Hematopoietic multipotent progenitor cell treated with erythropoietin and hydrocortisone succinate and interleukin-3 and kit ligand, for 8 days (in vitro differentiated cells): ENCODE measurements around the gene FREM3.
A peak's percentile ranks its signal among the peaks of the same experiment; 100 is the strongest.

Experiments
- DNase-seq: peaks from one replicate; pipeline ENCODE4 v3.0.0-alpha.2; 2015

The FREM3 gene

DNA sequence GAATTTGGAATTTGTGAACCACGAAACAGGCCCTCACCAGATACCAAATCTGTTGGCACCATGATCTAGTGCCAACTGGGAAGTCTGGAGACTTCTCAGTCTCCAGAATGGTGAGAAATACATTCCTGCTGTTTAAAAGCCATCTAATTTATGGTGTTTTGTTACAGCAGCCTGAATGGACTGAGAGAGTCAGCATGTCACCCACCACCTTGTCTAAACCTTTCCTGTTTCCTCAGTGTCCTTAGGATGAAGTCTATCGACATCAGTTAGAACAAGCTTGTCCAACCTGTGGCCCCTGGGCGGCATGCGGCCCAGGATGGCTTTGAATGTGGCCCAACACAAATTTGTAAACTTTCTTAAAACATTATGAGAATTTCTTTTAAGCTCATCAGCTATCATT, 42.1 kb downstream of the FREM3 start:
- DNase-seq: no peak

DNA sequence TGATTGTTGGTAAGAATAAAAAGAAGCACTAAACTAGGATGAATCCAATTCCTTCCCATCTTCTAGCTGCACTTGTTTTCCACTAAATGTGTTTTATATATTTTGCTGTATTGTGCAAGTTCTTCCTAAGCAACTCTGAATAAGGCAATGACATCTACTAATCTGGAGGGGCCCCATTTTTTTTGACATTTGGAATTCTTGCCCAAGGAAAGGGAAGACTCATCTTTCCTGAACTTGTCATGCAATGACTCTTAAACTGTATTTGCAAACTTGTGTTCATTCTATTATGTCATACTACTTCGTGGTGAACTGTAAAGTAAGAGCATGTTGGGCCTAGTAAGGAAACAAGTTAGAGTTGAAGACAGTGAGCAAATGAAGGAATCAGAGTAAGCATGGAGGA, 45.9 kb downstream of the FREM3 start:
- DNase-seq: no peak

GRCh38 chr4:143653031-143653430, 47.4 kb downstream of the FREM3 start:
- DNase-seq: no peak

DNA sequence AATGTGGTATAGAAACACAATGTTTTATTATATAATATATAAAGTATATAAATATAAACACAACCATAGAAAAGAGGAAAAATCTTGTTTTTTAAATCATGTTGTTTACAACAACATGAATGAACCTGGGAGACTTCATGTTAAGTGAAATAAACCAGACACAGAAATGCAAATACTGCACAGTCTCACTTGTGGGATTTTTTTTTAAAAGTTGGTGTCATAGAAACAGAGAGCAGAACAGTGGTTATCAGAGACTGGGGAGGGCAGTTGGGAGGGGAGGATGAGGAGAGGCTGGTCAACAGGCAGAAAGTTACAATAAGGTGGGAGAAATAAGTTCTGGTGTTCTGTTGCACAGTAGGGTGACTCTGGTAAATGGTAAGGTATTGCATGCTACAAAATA, 57.1 kb downstream of the FREM3 start:
- DNase-seq: no peak

- no peak for DNase-seq
Observed at GRCh38 chr4:143642611-143643010, 57.9 kb downstream of the FREM3 start.

- DNase-seq: no peak
Observed at GRCh38 chr4:143641361-143641760, 59.1 kb downstream of the FREM3 start.

- DNase-seq: no peak
Observed at GRCh38 chr4:143634763-143635162, 65.7 kb downstream of the FREM3 start.

DNA sequence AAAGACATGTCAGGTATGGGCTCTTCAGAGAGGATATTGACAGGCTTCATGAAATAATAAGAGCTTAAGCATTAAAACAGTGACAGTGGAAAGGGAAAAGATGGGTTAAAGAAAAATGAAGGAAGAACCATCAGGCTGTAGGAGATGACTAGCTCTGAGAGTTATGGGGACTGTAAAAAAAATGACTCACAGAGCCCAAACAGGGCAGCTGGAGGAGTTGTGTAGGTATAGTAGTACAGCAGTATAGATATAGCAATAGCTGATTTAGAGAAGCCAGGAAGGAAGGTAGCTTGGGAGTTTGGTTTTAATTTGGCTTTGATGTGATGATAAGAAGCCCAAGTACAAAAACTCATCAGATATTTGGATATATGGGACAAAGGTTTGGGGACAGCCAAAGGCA, 66.6 kb downstream of the FREM3 start:
- DNase-seq: no peak

GRCh38 chr4:143626134-143626911, 74.2 kb downstream of the FREM3 start:
- no peak for DNase-seq

- DNase-seq: no peak
Observed at GRCh38 chr4:143625632-143626031, 74.8 kb downstream of the FREM3 start.

GRCh38 chr4:143623896-143624295, 76.6 kb downstream of the FREM3 start:
- no peak for DNase-seq

GRCh38 chr4:143618811-143619210, 81.7 kb downstream of the FREM3 start:
- no peak for DNase-seq

GRCh38 chr4:143617994-143618679, 82.3 kb downstream of the FREM3 start:
- no peak for DNase-seq

GRCh38 chr4:143616771-143617170, 83.7 kb downstream of the FREM3 start:
- DNase-seq: peak; percentile 4

DNA sequence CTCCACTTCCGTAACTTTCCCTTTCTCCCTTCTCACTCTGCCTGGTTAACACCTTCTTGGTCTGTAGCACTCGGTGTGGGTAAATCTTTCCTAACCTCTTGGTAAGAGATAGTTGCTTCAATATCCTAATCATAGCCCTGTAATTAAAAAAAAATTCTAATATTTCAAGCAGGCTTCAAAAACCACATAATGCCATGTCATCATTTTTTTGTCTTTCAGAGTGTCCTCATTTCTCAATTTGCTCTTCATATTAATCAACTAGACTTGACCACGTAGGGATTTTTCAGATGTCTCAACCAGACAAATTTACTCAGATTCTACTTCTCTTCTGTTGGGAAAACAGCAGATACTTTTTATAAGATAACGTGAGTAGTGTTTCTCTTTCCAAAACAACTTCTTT, 91.0 kb downstream of the FREM3 start:
- no peak for DNase-seq

DNA sequence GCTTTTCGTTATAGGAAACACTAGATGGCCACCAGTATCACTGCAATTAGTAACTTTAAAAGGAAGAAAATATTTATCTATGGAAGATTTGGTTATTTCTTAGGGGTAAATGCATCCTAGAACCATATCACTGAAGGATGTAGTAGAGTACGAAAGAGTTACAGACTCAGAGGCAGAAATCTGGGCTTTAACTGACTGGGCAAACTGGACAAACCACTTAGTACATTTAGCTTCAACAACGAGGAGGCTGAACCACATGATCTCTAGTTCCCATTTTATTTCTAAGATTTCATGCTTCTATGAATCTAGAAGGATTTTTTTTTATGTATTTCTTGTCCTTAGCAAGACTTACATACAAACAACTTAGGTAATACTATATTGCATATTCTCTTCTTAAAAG, 94.0 kb downstream of the FREM3 start:
- DNase-seq: no peak

GRCh38 chr4:143599827-143600226, 100.6 kb downstream of the FREM3 start:
- no peak for DNase-seq

DNA sequence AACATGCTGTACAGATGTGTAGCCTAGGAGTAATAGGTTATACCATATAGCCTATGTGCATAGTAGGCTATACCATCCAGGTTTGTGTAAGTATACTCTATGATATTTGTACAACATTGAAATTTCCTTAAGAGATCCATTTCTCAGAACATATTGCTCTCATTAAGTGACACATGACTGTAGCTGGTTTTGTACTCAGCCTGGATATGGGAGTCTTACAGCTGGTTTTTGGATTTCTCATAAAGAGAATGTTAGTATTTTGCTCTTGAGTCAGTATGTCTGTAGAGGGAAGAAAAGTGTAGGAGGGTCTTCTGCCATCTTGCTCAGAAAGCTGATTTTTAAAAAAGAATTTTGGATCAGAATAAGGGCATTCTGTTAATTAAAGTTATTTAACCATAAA, 101.7 kb downstream of the FREM3 start:
- DNase-seq: no peak

DNA sequence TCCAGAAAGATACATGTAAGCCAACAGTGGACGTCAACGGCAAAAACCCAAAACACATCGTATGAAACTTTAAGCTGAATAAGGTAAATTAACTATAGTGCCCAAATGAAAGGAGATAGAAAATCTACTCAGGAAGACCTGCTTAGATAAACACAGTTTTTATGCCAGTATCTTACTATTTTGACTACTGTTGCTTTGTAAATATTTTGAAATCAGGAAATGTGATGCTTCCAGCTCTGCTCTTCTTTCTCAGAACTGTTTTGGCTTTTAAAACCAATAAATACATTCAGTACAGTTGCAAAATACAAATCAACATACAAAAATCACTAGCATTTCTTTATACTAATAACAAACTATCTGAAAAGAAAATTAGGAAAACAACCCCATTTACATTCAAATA, 103.2 kb downstream of the FREM3 start:
- DNase-seq: no peak

DNA sequence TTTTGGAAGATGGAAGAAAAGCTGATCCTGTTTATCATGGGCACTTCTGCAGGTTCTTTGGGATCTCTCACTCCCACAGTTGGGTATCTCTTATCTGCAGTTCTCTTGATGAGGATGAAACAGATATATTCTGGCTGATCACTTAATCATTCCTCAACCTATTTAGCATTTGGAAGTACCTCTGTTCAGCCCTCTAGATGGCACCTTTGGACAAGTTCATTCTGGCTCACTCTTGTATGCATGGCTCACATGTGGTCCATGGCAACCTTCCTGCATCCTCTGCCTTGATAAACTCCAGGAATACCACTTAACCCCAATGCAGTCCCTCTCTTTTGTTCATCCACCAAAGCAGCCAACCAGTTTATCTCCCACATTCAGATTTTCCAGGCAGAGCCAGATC, 112.8 kb downstream of the FREM3 start:
- DNase-seq: peak; percentile 47

DNA sequence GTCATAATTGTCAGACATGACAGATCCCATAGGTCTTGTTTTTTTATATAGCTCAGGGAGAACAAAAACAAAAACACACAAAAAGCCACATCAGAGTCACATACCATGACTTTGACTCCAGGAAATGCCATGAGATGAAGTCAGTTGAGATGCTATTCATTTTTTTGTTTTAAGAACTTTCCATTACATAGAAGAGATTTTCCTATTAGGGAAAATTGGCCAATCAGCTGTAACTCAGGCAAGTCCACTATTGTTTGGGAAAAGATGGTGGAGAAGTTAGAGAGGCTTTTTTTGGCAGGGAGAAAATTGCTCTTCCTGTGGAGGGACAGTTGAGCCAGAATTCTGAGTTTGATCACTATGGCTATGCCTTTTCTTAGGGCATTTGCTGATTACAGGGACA, 114.4 kb downstream of the FREM3 start:
- DNase-seq: no peak

- no peak for DNase-seq
Observed at GRCh38 chr4:143585548-143585947, 114.9 kb downstream of the FREM3 start.

- DNase-seq: no peak
Observed at GRCh38 chr4:143581331-143581946, 119.0 kb downstream of the FREM3 start.

DNA sequence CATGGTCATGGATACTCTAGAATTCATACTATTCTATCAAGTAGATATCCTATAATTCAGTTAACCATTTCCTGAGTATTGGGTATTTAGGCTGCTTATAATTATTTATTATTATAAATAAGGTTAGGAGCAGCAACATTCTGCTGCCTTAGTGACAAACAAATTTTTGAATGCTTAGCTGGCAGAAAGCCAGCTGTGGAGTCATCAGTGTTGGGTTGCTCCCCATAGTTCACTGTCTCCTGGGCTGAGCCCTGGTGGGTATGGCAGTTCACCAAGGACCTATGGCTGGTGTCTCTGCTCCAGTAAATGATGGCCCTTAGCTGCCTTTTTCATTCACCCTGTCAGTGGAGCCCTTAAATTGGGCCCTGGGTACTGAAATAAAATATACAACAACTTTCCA, 125.1 kb downstream of the FREM3 start:
- peak; percentile 53 for DNase-seq
